GM12878 (cell line): ENCODE results near the gene USO1. TPM values are rescaled to one million over a fixed set of nuclear protein-coding genes. Genes with fewer than 3 reads are reported as not detected.
A peak's percentile ranks its signal among the peaks of the same experiment; 100 is the strongest.

Experiments
- ATAC-seq: fragments of 200-7000 bp; cut with Tn5 transposase; 3 replicates; pipeline ENCODE4 v1.9.1; 2020; ENCODE audit warnings: mild to moderate bottlenecking, moderate library complexity
- BruUV-seq: library from RNA; stranded (reverse); fragments of 400-500 nt; replicated peaks from 2 replicates; lab custom pipeline; 2021; lab: Mats Ljungman, UMichigan
- CTCF ChIA-PET: fragments of 300-600 bp; sonication (Branson Sonifier 250); formaldehyde crosslinking; extraction: SDS; loops from one replicate; lab custom pipeline; 2021; ENCODE audit warnings: inconsistent platforms; lab: Yijun Ruan, JAX
- POLR2A ChIA-PET: fragments of 350-600 bp; formaldehyde crosslinking; extraction: SDS; loops from one replicate; lab custom pipeline; 2021; ENCODE audit warnings: inconsistent platforms; lab: Charles Lee
- RAD21 ChIA-PET: fragments of 300-600 bp; sonication (Branson Sonifier 250); formaldehyde crosslinking; loops from one replicate; lab custom pipeline; 2023; ENCODE audit warnings: antibody characterized with exemption; ENCODE audit not compliant: unreplicated experiment; lab: Charles Lee
- SMC1A ChIA-PET: fragments of 300-600 bp; sonication (Branson Sonifier 250); formaldehyde crosslinking; loops from one replicate; lab custom pipeline; 2023; ENCODE audit not compliant: unreplicated experiment, uncharacterized antibody; lab: Charles Lee
- DNase-seq: peaks from one replicate; pipeline ENCODE4 v3.0.0-alpha.2; 2011; ENCODE audit warnings: low read depth, low spot score
- FAIRE-seq: peaks from 3 replicates; lab custom pipeline; 2011; peaks lifted over from hg19 to GRCh38; lab: Jason Lieb, UNC
- H2AFZ ChIP-seq: 2 replicates; pipeline ENCODE4 v1.6.0; 2011; ENCODE audit warnings: low read depth, low read length, control low read depth; ENCODE audit not compliant: control insufficient read depth
- H3K27ac ChIP-seq: 2 replicates; pipeline ENCODE4 v1.5.1; 2011; ENCODE audit warnings: control low read depth; ENCODE audit not compliant: control insufficient read depth, insufficient read depth
- H3K27me3 ChIP-seq, 2 experiments: replicated peaks in 1 of 2; 2 replicates each; pipeline versions ENCODE4 v1.6.0 to v1.6.1; 2011; ENCODE audit warnings: low read length in 1 of 2; ENCODE audit not compliant: control insufficient read depth in 2 of 2, insufficient read depth in 2 of 2
- H3K36me3 ChIP-seq, 2 experiments: 2 replicates each; pipeline ENCODE4 v1.5.1; 2011; ENCODE audit warnings: low read length in 1 of 2; ENCODE audit not compliant: control insufficient read depth in 2 of 2, insufficient read depth in 2 of 2
- H3K4me1 ChIP-seq: 2 replicates; pipeline ENCODE4 v1.6.1; 2011; ENCODE audit warnings: mild to moderate bottlenecking, low read length, moderate library complexity, mixed read lengths; ENCODE audit not compliant: control insufficient read depth, insufficient read depth
- H3K4me2 ChIP-seq: 2 replicates; pipeline ENCODE4 v1.6.0; 2011; ENCODE audit warnings: control low read depth; ENCODE audit not compliant: control insufficient read depth, insufficient read depth
- H3K4me3 ChIP-seq: fragments of 200-600 bp; sonication (generic); 2 replicates; pipeline ENCODE4 v1.5.1; 2016
- H3K79me2 ChIP-seq: 2 replicates; pipeline ENCODE4 v1.6.0; 2011; ENCODE audit warnings: low read length; ENCODE audit not compliant: control insufficient read depth, insufficient read depth
- H3K9ac ChIP-seq: 2 replicates; pipeline ENCODE4 v1.8.0; 2011; ENCODE audit warnings: low read length, control low read depth, mixed read lengths; ENCODE audit not compliant: control insufficient read depth, insufficient read depth
- H3K9me3 ChIP-seq: replicated peaks from 3 replicates; pipeline ENCODE4 v1.5.1; 2011; ENCODE audit warnings: mild to moderate bottlenecking, low read length; ENCODE audit not compliant: control insufficient read depth, insufficient read depth
- H4K20me1 ChIP-seq: 2 replicates; pipeline ENCODE4 v1.6.0; 2011; ENCODE audit not compliant: control insufficient read depth, insufficient read depth
- BACH1 ChIP-seq: fragments of 450-650 bp; IDR thresholded peaks from 2 replicates; pipeline ENCODE4 v1.6.1; 2017; ENCODE audit warnings: mild to moderate bottlenecking, borderline replicate concordance
- CEBPB ChIP-seq, 2 experiments: fragments of 150-350 bp in 1 of 2; IDR thresholded peaks; 2 replicates each; pipeline ENCODE4 v1.6.1; 2012 to 2014; ENCODE audit warnings: low read depth in 2 of 2, low read length in 2 of 2, borderline replicate concordance in 1 of 2, inconsistent platforms in 1 of 2
- CHD2 ChIP-seq: IDR thresholded peaks from 2 replicates; pipeline ENCODE4 v1.6.1; 2011; ENCODE audit warnings: low read depth, low read length, improper control_type of control experiment, borderline replicate concordance
- E2F4 ChIP-seq: IDR thresholded peaks from 2 replicates; pipeline ENCODE4 v1.6.1; 2012; ENCODE audit warnings: low read depth, low read length, improper control_type of control experiment
- EP300 ChIP-seq, 2 experiments: fragments of 150-350 bp in 1 of 2; IDR thresholded peaks; 2 replicates each; pipeline ENCODE4 v1.6.1; 2011 to 2012; ENCODE audit warnings: low read depth in 2 of 2, low read length in 2 of 2, borderline replicate concordance in 1 of 2, improper control_type of control experiment in 1 of 2, inconsistent platforms in 1 of 2; ENCODE audit not compliant: control insufficient read depth in 1 of 2
- IRF4 ChIP-seq: IDR thresholded peaks from 2 replicates; pipeline ENCODE4 v1.6.1; 2011; ENCODE audit warnings: low read depth, low read length
- KLF5 ChIP-seq: fragments of 450-650 bp; IDR thresholded peaks from 2 replicates; pipeline ENCODE4 v1.6.1; 2014; ENCODE audit warnings: mild to moderate bottlenecking; ENCODE audit not compliant: partially characterized antibody
- TAF1 ChIP-seq: IDR thresholded peaks from 2 replicates; pipeline ENCODE4 v1.6.1; 2011; ENCODE audit warnings: mild to moderate bottlenecking, low read depth, low read length, borderline replicate concordance
- ZNF217 ChIP-seq: fragments of 450-650 bp; IDR thresholded peaks from 2 replicates; pipeline ENCODE4 v1.6.1; 2017; ENCODE audit warnings: antibody characterized with exemption, mild to moderate bottlenecking
- ZNF622 ChIP-seq: fragments of 450-650 bp; IDR thresholded peaks from 2 replicates; pipeline ENCODE4 v1.6.1; 2017; ENCODE audit warnings: mild to moderate bottlenecking, inconsistent platforms
- WGBS: methylation state at CpG from one replicate; pipeline ENCODE4 v1.1.6; 2016; ENCODE audit warnings: low lambda C conversion rate; ENCODE audit not compliant: insufficient replicate concordance, insufficient coverage; ENCODE audit errors: missing lambda C conversion rate; 5-methylcytosine and 5-hydroxymethylcytosine counted together
- in situ Hi-C: fragments of 300-500 bp; cut with MboI; formaldehyde crosslinking; loops from 9 replicates; pipeline ENCODE4 v1.14.3; 2018; ENCODE audit warnings: mixed read lengths
- intact Hi-C: fragments of 100-400 bp; cut with micrococcal nuclease; formaldehyde crosslinking; loops from one replicate; pipeline ENCODE4 v1.14.2; 2022; ENCODE audit not compliant: unreplicated experiment
- polyA plus RNA-seq, 11 experiments: library from polyadenylated mRNA; depleted of rRNA in 4 of 11; unstranded in 6 of 11; stranded (reverse) in 5 of 11; fragments of >200 nt; fragmentation: Nextera tagmentation in 4 of 11; fragmentation: Illumina TruSeq in 1 of 11; extraction: Ambion mirVana in 4 of 11; extraction: Trizol in 1 of 11; gene quantifications; 1 replicate in 1 of 11; 2 replicates in 10 of 11; pipeline versions ENCODE4 v1.2.1 to v1.2.3, GENCODE V29; 2011 to 2016; ENCODE audit warnings: inconsistent platforms in 2 of 11, missing spikeins in 2 of 11, low read depth in 1 of 11
- total RNA-seq, 4 experiments: library from RNA; depleted of rRNA in 3 of 4; stranded (reverse); fragments of >200 nt in 3 of 4; fragmentation: Illumina TruSeq in 1 of 4; extraction: Trizol in 1 of 4; gene quantifications; 2 replicates each; pipeline versions ENCODE4 v1.2.1 to v1.2.3, GENCODE V29; 2013 to 2021

Gene USO1
- total and polyA plus RNA-seq, 10 of the 15 experiments (the other 5 are each of a cell fraction or from before 2014, with no cell fraction given): 19.4 to 79.7 (median 59.6) TPM

DNA sequence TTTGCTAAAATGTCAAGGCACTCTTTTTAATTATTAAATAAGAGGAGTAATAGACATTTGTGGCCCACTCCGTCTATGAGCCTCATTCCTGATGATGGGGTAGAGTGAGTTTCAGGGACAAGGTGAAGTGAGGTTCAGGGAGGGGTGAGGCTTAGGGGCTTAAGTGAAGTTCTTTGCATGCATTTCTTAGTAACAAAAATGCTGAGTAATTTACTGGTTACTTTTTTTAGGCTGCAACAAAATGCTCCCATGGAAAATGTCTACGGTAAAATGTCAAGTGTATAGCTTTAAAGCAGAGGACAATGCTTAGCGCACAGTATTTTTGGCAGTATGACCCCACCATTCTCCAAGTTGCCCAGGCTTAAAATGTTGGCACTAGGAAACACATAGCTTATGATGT lies 2.0 kb upstream of the USO1 start:
- BruUV-seq: no TSS peak
- DNase-seq (no peak), ATAC-seq (no peak), FAIRE-seq (no peak)
- Histone ChIP-seq H3K9me3 (no peaks in the 10 kb centered on the region), H3K9ac (no peak overlapping the region), H3K4me3 (no peak overlapping the region), H4K20me1 (no peaks in the 10 kb centered on the region), H3K27ac (no peak overlapping the region), H2AFZ (no peak overlapping the region), H3K4me1 (peaks cover 8% of the 10 kb centered on the region), H3K27me3 (no peaks in the 10 kb centered on the region), H3K36me3 (no peaks in the 10 kb centered on the region), H3K79me2 (peaks cover 38% of the 10 kb centered on the region), H3K4me2 (peak overlapping the region; percentile 98; the same call in 1 of the 2 replicates)
- ChIA-PET SMC1A (interaction anchor here (0.6 to 6.9 kb wide), 8 partner anchors 13 to 840 kb away, joined by 3 to 98 read pairs (median 6); partner anchors contain the start of gene G3BP2), RAD21 (interaction anchor here (3.7 kb wide), 1 partner anchor 49 kb away, joined by 28 read pairs; the partner anchor contains the start of gene G3BP2), CTCF (interaction anchor here (0.5 to 4.8 kb wide), 11 partner anchors 10 to 141 kb away, joined by 3 to 40 read pairs (median 7); partner anchors contain the start of gene G3BP2), POLR2A (interaction anchor here (1.1 to 4.1 kb wide), 3 partner anchors 9 to 208 kb away, joined by 5 to 72 read pairs (median 22); partner anchors contain the start of genes G3BP2, RCHY1 and THAP6)
- intact Hi-C loops (no loop called here), in situ Hi-C loops (no loop called here)
- 62% methylated on average over 3 of the region's 3 CpGs for WGBS
- no peak for TF ChIP-seq IRF4
- no peak for TF ChIP-seq TAF1

- SMC1A ChIA-PET: interaction anchor here (0.6 to 6.9 kb wide), 24 partner anchors 8 to 209 kb away, joined by 3 to 98 read pairs (median 4); partner anchors contain the start of genes G3BP2, RCHY1 and THAP6
- in situ Hi-C loops: no loop called here
- peak overlapping the region; percentile 70 for H3K4me3 ChIP-seq
- TF ChIP-seq CEBPB (IDR thresholded peaks at IDR 0.05; ENCODE audit: borderline replicate concordance in 1 of 2, low read depth in 2 of 2, low read length in 2 of 2) (no peak), CHD2 (no peak), BACH1 (no peak), ZNF622 (no peak), ZNF217 (no peak), EP300 (IDR thresholded peaks at IDR 0.05; ENCODE audit: borderline replicate concordance in 1 of 2, control insufficient read depth in 1 of 2, low read depth in 2 of 2, low read length in 2 of 2) (no peak), KLF5 (no peak), E2F4 (no peak)
Measured at GRCh38 chr4:75723163-75724065, 963 bp upstream of the USO1 start.

More at GRCh38 chr4:75723163-75724065, 963 bp upstream of the USO1 start:
- Histone ChIP-seq H3K27me3 (no peaks in the 10 kb centered on the region), H2AFZ (peak overlapping the region; percentile 95), H3K4me2 (peak overlapping the region; percentile 98), H3K36me3 (no peaks in the 10 kb centered on the region; a peak in 1 of 4 replicates), H3K9me3 (no peaks in the 10 kb centered on the region), H3K4me1 (peaks cover 8% of the 10 kb centered on the region), H3K9ac (peak overlapping the region; percentile 95), H4K20me1 (no peaks in the 10 kb centered on the region), H3K27ac (peak overlapping the region; percentile 77), H3K79me2 (peaks cover 48% of the 10 kb centered on the region)
- ATAC-seq: no peak
- no peak for FAIRE-seq
- ChIA-PET POLR2A (interaction anchor here (0.5 to 4.1 kb wide), 15 partner anchors 8 to 1490 kb away, joined by 3 to 72 read pairs (median 5); partner anchors contain the start of genes G3BP2, RCHY1 and THAP6), CTCF (interaction anchor here (0.6 to 4.8 kb wide), 25 partner anchors 8 to 264 kb away, joined by 3 to 40 read pairs (median 6); partner anchors contain the start of genes CDKL2 and G3BP2), RAD21 (interaction anchor here (0.7 to 3.7 kb wide), 12 partner anchors 8 to 209 kb away, joined by 3 to 28 read pairs (median 5); partner anchors contain the start of genes G3BP2, RCHY1 and THAP6)
- no peak for DNase-seq
- WGBS: 0% methylated on average over 6 of the region's 6 CpGs
- TSS peak; percentile 88 for BruUV-seq
- intact Hi-C loops: loop anchor here (1.0 kb wide), 2 partner anchors 25 to 50 kb away; partner anchors contain the start of gene G3BP2
